SK-N-SH (cell line): ENCODE measurements around the gene SMARCD2.

Source experiments
- CHD2 ChIP-seq: fragments of 150-350 bp; IDR thresholded peaks from 2 replicates; pipeline ENCODE4 v1.6.1; 2018; ENCODE audit warnings: low read length; ENCODE audit not compliant: partially characterized antibody
- TAF1 ChIP-seq: IDR thresholded peaks from 2 replicates; pipeline ENCODE4 v1.6.1; 2012; ENCODE audit warnings: low read depth, mild to moderate bottlenecking, low read length, moderate library complexity, borderline replicate concordance

- TF ChIP-seq CHD2, result peak; percentile 97
- peak; percentile 95 for TF ChIP-seq TAF1
Measured at GRCh38 chr17:63842540-63843386, at the start of gene SMARCD2.
